Measurements from ENCODE around the gene TMEM204.

DNA sequence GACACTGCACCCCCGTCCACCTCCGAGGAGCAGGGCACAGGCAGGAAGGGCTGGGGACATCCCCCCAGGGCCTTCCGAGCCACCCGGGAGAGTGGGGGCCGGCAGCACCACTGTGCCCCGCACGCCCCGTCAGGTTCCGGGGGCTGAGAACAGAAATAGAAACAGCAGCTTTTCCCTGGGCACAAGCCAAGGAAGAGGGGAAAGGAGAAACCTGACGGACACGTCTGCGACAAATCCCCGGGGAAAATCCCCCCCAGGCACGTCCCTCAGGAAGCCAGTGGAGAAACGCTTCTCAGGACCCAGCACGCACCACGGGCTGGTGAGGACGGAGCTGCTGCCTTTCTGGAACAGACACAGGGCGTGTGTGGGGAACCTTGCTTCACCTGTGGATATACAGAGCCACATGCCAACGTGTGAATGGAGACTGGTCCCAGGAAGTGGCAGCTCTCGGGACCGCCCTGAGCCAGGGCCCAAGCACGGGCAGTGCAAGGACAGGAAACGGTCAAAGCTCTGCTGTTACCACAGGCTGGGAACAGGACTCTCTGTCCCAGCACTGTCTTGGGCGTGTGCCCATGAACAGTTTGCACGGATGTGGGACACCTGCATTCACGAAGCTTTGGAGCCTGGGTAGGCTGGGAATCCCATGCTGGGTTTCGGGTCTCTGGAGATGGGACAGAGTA is 1.2 kb upstream of the TMEM204 start:
- no peak for TF ChIP-seq GATA2 (IDR thresholded peaks at IDR 0.05; ENCODE audit: low read depth, low read length)
- TF ChIP-seq GATA3 (IDR thresholded peaks at IDR 0.05; ENCODE audit: low read depth, low read length), result no peak
